Erythroblast (primary cell): Measurements from ENCODE around the gene IGSF9B.

Experiments
- DNase-seq, 2 experiments: peaks; one replicate each; lab custom pipeline; 2025; lab: John Stamatoyannopoulos, UW
- GATA1 ChIP-seq: IDR thresholded peaks from 2 replicates; pipeline ENCODE4 v1.6.1; 2011; ENCODE audit warnings: low read depth, mild to moderate bottlenecking, control low read depth, low read length, moderate library complexity
- POLR2A ChIP-seq: IDR thresholded peaks from 2 replicates; pipeline ENCODE4 v1.6.1; 2011; ENCODE audit warnings: mild to moderate bottlenecking, low read length

IGSF9B gene

GRCh38 chr11:133961890-133962289 is 5.1 kb upstream of the IGSF9B start:
- DNase-seq: no peak
- no peak for TF ChIP-seq POLR2A

GRCh38 chr11:133957900-133958299 is 1.1 kb upstream of the IGSF9B start:
- no peak for DNase-seq
- TF ChIP-seq GATA1 (no peak), POLR2A (no peak)

GRCh38 chr11:133955945-133956421 is 785 bp downstream of the IGSF9B start:
- no peak for TF ChIP-seq GATA1
- TF ChIP-seq POLR2A: no peak
- DNase-seq: no peak

- TF ChIP-seq GATA1 (no peak), POLR2A (no peak)
- no peak for DNase-seq
Measured at GRCh38 chr11:133955081-133955891, 1.5 kb downstream of the IGSF9B start.

GRCh38 chr11:133953999-133954398 is 2.8 kb downstream of the IGSF9B start:
- no peak for DNase-seq
- TF ChIP-seq GATA1: no peak
- no peak for TF ChIP-seq POLR2A

- no peak for DNase-seq
- TF ChIP-seq GATA1: no peak
- TF ChIP-seq POLR2A: no peak
Measured at GRCh38 chr11:133953547-133953946, 3.2 kb downstream of the IGSF9B start.

GRCh38 chr11:133952199-133953190 is 4.3 kb downstream of the IGSF9B start:
- DNase-seq: no peak
- no peak for TF ChIP-seq POLR2A
- no peak for TF ChIP-seq GATA1

GRCh38 chr11:133951327-133952198 is 5.2 kb downstream of the IGSF9B start:
- no peak for DNase-seq
- TF ChIP-seq POLR2A (no peak), GATA1 (no peak)

GRCh38 chr11:133950874-133951326 is 5.9 kb downstream of the IGSF9B start:
- TF ChIP-seq POLR2A (no peak), GATA1 (no peak)
- DNase-seq: no peak

- DNase-seq: no peak
- no peak for TF ChIP-seq GATA1
- no peak for TF ChIP-seq POLR2A
Measured at GRCh38 chr11:133950421-133950820, 6.3 kb downstream of the IGSF9B start.

- no peak for DNase-seq
- TF ChIP-seq GATA1 (no peak), POLR2A (no peak)
Measured at GRCh38 chr11:133949129-133949528, 7.6 kb downstream of the IGSF9B start.

- no peak for TF ChIP-seq POLR2A
- no peak for TF ChIP-seq GATA1
- no peak for DNase-seq
Measured at GRCh38 chr11:133948711-133949110, 8.1 kb downstream of the IGSF9B start.

GRCh38 chr11:133947321-133947756 is 9.4 kb downstream of the IGSF9B start:
- DNase-seq: no peak
- no peak for TF ChIP-seq GATA1
- TF ChIP-seq POLR2A: no peak
